Stimulated activated CD4-positive, alpha-beta T cell treated with anti-CD3 and anti-CD28 coated beads, Interleukin-12 subunit alpha, Interleukin-12 subunit beta, amount 100 ng/mL, for 48 hours (primary cell): ENCODE results near the gene ST8SIA5.

Experiments used
- DNase-seq, 3 donors: peaks; one replicate each; pipeline ENCODE4 v3.0.0-alpha.2; 2020; ENCODE audit warnings: low read depth in 2 of 3, low spot score in 1 of 3

Gene ST8SIA5

DNA sequence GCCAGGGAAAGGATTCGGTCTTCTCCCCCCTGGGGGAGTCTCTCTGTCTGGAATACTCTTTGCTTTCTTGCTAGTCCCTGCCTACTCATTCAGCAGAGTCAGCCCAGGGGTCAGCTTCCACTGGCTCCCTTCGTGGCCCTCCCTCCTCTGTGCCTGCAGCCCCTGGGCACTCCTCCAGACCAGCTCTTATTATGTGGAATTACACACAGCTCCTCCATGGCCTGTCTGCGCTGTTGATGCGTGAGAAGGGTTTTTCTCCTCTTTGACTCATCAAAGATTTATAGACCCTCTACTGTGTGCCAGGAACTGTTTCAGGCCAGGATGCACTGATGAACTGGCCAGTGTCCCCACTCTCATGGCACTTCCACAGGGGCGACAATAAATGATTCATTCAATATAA is 44.4 kb downstream of the ST8SIA5 start:
- no peak for DNase-seq

DNA sequence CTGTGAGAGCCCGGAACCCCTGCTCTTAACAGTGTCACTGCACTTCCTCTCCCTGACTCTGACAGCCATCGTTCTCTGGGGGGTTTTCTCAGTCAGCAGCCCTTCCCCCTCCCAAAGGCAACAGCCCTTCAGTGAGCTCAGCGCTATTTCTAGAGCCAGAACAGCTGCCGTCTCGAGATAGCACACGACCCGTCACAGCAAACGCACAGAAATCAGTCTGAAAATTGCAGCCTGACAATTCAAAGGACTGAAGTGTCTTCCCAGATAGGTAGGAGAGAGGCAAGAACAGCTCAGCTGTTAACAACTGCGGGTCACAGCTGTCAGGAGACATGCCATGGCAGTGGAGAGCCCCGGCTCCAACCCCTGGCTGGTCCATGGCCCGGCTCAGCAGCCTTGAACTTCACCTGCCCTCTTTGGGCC is 45.4 kb downstream of the ST8SIA5 start:
- DNase-seq, result no peak

DNA sequence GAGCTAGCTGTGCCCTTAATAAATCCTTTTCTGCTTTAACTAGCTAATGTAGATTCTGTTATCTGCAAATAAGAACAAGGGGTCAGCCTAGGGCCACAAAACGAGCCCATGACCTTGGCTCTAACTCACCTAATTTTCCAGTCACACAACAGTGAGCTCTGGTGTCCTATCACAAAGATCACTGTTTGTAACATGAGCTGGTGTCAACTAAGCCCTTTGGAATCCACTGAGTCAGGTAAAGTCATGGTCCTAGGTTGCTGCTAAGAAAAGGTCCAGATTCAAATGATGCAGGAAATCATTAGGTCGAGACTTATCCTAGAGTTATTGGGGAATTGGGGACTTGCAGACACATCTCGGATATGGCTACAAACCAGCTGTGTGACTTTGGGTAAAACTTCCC is 49.9 kb downstream of the ST8SIA5 start:
- DNase-seq, result no peak

DNA sequence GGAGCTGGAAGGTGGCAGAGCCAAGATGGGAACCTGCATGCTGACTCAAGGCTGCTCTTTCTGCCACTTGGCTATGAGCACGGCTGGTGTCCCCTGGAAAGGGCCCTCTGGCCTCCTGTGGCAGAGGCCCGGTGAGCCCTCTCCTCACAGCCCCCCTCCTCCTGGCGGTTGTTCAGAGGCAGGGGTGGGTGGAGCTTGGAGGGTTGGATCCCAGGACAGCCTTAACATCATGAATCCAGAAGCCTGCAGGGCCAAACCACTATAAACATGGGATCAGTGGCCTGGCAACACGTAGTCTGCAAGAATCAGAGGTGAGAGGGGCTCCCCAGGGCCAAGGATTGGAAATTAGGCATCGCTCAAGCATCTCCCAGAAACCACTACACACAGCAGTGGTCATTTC is 51.3 kb downstream of the ST8SIA5 start:
- DNase-seq, result no peak

DNA sequence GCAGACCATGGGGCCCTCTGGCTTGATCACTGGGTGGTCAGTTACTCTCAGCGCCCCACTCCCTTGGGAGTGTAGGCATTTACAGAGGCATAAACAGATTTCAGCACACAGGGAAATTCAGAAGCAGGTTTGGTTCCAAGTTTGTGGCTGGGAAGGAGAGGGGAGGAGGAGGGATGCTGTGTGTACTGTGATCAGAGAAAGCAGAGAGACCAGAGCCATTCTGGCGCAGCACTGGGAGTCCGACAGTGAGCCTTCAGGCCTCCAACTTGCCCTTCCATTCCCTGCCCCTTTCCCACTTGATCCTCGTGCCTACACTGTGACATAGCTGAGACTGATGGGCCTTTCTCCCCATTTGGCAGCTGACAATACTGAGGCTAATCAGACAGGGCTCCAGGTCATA is 52.0 kb downstream of the ST8SIA5 start:
- DNase-seq, result no peak

DNA sequence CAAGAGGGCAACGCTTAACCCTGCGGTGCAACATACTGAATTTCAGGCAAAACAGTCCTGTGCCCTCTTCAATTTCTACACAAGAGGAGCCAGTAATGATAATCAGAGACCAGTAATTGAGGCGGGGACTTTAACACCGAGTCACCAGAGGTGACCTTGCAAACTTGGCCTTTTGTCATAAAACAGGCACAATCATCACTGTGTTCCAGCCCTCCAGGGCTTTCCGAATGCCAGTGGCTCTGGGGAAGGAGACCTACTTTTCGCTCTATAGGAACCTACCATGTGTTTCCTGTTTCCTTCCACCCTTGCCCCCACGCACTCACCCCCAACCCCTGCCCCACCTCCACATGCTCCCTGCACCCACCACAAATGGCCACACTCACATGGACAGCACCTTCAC is 52.7 kb downstream of the ST8SIA5 start:
- no peak for DNase-seq

DNA sequence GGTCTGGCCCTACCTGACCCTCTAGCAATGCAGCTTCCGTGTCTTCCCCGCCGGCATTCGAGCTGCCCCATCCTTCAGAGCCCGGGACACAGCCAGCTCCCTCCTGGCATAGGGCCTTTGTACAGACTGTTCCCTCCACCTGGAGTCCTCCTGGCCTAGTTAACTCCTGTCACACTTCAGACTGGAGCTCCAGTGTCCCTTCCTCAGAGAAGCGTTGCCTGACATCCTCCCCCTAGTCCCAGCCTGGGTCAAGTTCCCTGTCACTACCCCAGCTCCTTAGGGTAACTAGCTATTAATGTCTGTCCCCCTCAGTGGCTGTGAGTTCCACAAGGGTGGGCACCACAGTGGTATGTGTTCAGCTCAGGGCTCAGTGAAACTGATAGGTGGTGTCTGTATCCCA is 54.4 kb downstream of the ST8SIA5 start:
- DNase-seq, result no peak

DNA sequence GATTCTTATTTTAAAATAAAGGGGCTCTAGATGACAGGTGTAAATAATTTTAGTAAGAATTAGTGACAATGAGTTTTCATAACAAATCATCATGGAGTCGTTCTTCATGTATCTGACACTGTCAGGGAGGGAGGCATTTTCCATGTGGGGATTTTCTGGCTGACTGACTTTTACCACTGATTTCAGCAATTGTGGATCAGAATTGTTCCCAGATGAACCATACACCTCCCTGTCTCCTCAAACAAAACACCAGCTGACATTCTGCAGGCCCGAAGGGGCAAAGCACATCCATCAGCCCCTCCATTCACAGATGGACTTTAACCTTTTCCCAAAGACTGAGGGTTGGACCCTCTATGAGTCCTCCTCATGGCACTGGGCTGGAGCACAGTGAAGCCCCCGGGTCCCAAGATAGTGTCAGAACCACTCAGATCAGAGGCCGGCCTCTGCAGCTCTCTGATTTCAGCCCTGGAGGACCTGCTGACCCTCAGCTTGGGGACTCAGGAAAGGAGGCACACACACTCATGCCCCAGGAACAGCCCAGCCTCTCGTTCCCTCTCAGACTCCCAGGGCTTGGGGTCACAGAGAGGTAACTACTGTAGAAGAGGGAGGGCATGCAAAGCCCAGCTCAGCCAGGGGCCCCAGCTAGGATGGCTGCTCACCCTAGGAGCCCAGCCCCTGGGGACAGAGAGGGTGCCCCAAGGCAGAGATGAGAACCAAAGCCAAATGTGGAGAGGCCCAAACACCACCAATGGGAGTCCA is 56.6 kb downstream of the ST8SIA5 start:
- DNase-seq, result no peak

DNA sequence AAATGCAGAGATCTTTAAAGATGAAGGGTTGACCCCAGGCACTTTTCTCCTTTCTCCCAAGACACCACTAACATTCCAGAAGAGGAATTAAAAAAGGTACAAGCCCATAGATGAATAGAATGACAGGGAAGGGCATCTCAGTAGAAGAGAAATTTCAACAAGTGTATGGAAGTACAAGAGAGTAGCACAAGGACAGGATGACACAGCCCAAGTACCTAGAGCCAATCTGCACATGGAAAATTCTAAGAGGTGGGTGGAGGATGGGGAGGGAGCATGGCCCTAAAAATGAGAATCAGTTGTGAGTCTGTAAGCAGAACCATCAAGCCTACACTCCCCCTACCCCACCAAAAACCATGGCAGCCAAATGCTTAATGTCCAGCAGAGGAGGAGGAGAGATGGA is 60.2 kb downstream of the ST8SIA5 start:
- DNase-seq, result no peak

DNA sequence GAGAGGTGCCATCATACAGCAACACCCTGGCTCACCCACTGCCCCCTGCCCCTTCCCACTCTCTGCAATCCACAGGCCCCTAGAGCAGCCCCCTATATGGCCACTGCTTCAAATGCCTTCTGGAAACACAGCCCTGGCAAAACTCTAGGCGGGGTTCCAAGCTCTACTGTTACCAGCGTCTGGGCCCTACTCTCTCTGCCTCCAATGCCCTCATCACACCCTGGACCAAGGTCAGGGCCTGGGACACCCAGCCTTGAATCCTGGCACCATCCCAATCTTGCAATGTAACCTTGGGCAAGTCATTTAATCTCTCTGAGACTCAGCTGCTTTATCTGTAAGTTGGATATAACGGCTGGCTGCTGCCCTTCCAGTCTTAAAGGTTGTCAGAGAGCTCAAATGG is 60.6 kb downstream of the ST8SIA5 start:
- DNase-seq, result no peak

DNA sequence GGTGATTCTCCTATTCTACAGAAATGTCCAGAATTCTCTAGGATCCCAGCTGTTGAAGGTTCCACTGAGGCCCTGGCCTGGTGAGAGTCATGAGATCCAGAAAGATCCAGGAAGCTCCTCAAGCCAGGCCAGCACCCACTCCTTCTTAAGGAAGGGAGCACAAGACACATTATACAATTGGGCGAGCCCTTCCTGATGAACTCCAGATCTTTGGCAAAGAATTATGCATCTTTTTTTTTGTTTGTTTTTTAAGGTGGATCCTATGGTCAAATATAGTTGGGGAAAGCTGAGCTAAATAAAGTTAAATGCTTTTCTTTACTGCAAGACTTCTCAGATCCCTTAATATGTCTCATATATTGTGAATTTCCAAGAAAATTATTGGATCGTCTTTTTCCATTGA is 62.9 kb downstream of the ST8SIA5 start:
- no peak for DNase-seq

DNA sequence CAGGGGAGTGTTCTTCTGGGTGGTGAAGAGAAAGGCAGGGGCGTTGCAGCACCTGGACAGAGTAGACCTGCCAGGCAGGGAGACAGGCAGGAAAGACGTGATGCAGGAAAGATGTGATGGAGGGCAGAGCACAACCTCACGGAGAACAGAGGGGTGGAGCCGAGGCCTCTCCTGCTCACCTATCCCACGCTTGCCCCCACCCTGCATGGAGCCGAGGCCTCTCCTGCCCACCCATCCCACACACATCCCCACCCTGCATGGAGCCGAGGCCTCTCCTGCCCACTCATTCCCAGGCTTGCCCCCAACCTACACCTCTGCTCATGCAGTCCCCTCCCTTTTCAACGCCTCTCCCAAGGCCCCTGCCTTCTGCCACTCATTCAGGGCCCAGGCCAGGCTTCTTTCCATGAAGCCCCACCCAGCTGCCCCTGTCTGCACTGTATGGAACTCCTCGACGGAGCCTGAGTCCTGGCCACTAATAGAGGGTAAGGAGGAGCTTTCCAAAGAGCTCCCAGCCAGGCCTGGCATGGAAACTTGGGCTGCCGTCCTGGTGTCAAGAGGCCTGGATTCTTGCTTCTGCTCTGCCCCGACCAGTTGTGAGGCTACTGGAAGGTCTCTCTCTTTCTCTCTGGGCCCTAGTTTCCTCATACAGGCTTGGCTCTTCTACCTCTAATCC is 67.9 kb downstream of the ST8SIA5 start:
- no peak for DNase-seq

DNA sequence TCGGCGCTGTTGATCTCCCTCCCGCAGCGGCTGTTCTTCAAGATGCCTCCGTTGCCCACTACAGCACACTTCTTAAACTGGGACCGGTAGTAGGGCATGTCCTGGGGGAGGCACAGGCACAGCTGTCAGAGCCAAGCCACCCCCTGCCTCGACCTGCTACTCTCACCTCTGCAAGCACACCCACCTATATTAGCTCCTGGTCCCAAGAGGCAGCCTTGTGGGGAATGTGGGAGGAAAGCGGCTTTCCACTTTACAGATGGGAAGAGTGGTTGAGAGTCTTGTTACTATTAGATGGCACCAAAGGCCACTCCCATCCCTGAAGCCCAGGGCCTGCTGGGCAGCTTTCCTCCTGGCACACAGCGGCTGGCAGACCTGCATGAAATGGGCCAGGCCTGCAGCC is 70.7 kb downstream of the ST8SIA5 start:
- DNase-seq, result no peak

DNA sequence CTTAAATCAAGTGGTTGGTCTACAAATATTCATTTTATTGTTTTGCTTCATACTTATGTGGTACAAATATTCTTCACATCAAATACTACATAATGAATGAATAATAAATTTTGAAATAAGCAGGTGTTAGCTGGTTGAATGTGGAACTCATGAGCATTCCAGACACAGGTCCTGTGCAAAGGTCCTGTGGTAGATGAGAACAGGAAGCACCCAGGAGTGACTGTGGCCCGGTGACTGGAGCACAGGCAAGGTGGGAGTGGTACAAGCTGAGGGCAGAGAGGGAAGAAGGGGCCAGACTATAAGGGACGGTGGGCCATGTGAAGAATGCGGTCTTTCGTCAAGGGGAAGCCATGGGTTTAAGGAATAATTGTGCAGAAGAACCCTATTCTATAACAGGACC is 73.6 kb downstream of the ST8SIA5 start:
- no peak for DNase-seq

DNA sequence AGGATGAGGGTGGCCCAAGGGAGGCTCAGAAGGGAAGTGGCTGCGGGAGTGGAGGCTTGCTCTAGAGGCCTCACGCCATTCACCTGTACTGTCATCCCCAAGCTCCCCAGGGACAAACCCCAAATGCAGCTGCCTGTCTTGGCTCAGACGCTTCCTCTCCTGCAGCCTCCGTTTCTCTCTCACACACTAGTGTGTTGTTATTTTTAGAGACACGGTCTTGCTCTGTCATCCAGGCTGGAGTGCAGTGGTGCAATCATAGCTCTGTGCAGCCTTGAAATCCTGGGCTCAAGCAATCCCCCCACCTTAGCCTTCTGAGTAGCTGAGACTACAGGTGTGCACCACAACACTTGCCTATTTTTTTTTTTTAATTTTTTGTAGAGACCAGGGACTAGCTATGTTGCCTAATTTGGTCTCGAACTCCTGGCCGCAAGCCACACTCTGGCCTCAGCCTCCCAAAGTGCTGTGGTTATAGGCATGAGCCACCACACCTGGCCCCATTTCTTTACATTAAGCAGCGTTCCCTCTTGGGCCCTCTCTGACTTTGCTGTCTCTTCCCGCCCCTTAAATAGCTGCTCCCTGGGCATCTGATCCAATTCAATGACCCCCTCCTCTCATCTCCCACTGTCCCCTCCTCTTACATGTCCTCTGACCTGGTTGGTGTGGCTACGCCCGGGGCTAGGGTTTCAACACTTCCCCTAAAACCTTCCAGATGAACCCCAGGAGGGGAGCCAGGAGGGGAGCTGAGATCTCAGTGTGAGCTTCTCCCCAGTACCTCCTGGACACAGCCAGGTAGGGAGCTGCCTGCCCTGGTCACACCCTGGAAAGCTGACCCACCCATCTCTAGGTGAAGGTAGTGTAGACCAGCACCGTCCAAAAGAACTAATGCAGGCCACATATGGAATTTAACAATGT is 75.8 kb downstream of the ST8SIA5 start:
- DNase-seq, result no peak

DNA sequence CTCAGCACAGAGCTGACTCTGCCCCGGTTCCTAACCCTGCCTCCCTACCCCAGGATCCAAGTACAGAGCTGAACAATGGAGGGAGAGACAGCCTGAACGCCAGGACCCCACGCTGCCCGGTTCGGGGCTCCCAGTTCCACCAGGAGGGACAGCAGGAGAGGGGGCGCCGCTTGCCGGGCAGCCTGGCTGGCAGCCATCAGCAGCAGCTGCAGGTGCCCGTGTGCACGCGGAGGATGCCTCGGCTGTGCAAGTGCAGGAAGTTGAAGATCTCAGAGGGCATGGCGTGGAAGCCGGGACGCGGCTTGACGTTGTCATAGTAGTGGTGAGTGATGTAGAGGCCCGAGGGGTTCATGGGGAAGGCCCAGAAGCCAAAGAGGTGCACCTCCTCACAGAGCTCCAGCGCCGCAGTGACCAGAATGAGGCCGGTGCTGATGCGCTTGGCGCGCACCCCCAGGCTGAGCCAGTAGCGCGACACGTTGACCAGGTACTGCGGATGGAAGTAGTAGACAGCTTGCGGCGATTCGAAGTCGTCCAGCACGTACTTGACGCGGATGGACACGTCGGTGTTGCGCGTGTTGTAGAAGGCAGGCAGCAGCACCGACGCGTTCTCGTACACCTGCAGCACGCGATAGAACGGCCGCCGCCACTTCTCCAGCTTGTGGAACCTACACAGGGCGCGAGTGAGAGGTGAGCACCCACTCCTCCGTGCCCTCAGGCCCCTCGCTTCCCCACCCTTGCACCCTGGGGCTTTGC is 76.8 kb downstream of the ST8SIA5 start:
- no peak for DNase-seq

DNA sequence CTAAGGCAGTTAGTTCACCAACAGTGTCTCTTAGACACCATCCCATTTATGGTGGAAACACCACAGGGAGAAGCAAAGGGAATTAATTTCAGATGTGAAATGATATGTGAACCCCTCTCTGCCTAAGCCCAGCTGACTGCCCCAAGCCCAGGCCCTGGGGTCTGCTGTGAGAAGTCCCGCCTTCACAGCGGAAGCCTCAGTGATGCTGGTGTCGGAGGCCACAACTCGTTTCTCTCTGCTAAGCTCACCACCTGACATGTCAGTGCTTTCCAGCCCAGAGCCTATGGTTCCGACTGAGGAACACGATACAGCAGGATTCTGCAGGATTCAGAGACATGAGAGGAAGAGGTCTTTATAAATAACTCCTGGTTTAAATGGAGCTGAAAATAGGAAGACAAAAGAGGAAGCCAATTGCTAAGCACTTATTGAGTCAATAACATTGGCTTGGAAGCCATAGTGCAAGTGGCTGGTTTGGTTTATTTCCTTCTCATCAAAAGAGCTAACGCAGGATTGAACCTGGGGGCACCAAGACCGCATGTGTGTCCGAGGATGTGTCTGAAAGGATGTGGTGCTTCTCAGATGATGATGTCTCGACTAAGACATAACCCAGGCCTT is 78.0 kb downstream of the ST8SIA5 start:
- DNase-seq, result no peak

DNA sequence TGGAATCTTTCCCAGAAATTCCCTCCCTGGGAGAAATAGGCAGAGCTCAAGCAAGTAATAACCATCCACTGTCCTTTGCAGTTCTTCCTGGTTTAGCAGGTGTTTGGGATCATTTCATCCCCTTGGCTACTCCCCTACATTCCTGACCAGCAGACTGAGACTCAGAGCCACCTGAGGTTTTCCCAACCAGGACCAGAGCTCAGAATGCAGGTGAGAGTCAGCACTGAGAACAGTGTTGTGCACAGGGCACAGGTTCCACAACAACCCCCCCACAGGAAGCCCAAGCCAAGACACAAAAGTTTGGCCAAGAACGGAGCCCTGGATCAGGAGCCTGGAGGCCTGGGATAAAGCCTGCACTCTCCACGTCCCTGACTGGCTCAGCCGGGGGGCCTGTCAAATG is 78.8 kb downstream of the ST8SIA5 start:
- no peak for DNase-seq

DNA sequence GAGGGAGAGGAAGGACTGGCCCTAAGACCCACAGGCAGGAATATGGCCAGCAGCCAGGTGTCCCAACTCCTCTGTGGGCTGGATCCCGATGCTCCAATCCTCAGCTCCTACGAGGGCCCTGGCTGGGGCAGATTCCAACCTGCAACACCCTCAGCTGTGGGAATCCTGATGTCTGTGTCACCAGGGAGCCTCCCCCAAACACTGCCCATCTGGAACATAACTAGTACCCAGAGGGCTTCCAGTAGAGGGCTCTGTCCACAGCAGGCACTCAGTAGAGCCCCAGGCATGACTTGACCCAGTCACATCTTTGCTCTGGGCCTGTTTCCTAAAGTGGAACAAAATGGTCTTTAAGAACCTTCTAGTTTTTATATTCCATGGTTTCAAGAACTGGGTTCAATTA is 79.2 kb downstream of the ST8SIA5 start:
- no peak for DNase-seq

DNA sequence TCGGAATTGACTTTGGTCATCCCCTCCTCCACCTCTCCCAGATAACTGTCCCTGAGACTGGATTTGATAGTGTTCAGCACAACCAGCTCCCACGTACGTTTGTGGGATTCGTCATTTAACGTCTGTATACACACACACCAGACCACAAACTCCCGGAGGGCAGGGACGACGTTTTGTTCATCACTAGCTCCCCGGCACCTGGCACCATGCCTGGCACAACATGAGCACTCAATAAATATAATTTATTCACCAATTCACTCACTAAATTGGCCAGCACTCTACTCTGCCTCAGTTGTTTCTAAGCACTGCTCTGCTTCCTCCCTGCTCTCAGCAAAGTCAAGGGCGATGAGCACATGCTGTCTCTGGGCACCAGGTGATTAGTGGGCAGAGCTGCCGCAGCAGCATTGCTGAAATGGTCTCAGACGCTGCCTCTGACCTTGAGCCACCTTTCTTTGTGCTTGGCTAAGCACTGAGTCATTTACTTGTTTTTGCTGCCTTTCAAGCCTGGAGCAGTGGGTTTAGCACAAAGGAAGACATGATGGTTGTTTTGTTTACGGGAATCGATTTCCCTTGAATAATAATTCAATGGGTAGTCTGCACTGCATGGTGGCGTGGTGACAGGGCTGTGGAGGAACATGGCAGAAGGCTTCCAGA is 80.5 kb downstream of the ST8SIA5 start:
- no peak for DNase-seq
